Measurements from ENCODE around the gene PIGU.
"Not testable (repeated sequence)": the region's sequence is repeated elsewhere in the genome, so short reads cannot be mapped to it uniquely, and the experiment has no call there.

The PIGU gene

GRCh38 chr20:34618676-34619075, 58.2 kb downstream of the PIGU start:
- H3K4me3 ChIP-seq (ENCODE audit: low read depth, low read length), result no peak overlapping the region
- TF ChIP-seq CTCF (IDR thresholded peaks at IDR 0.05; ENCODE audit: low read depth, low read length), result no peak

GRCh38 chr20:34616913-34617312, 60.0 kb downstream of the PIGU start:
- H3K4me3 ChIP-seq (ENCODE audit: low read depth, low read length), result not testable (repeated sequence)

- TF ChIP-seq CTCF (IDR thresholded peaks at IDR 0.05; ENCODE audit: low read depth, low read length), result no peak
- H3K4me3 ChIP-seq (ENCODE audit: low read depth, low read length), result no peak overlapping the region
These were observed 61.4 kb downstream of the PIGU start for GRCh38 chr20:34615477-34615876.

- not testable (repeated sequence) for H3K4me3 ChIP-seq (ENCODE audit: low read depth, low read length)
These were observed 64.9 kb downstream of the PIGU start for GRCh38 chr20:34611976-34612375.

- no peak for TF ChIP-seq CTCF (IDR thresholded peaks at IDR 0.05; ENCODE audit: low read depth, low read length)
- H3K4me3 ChIP-seq (ENCODE audit: low read depth, low read length), result no peak overlapping the region
These were observed 69.8 kb downstream of the PIGU start for GRCh38 chr20:34607066-34607465.

GRCh38 chr20:34604980-34605788, 71.7 kb downstream of the PIGU start:
- TF ChIP-seq CTCF (IDR thresholded peaks at IDR 0.05; ENCODE audit: low read depth, low read length), result no peak
- no peak overlapping the region for H3K4me3 ChIP-seq (ENCODE audit: low read depth, low read length)

- no peak overlapping the region for H3K4me3 ChIP-seq (ENCODE audit: low read depth, low read length)
- TF ChIP-seq CTCF (IDR thresholded peaks at IDR 0.05; ENCODE audit: low read depth, low read length), result no peak
These were observed 75.8 kb downstream of the PIGU start for GRCh38 chr20:34600892-34601653.

GRCh38 chr20:34595377-34596184, 81.3 kb downstream of the PIGU start:
- no peak overlapping the region for H3K4me3 ChIP-seq (ENCODE audit: low read depth, low read length)
- no peak for TF ChIP-seq CTCF (IDR thresholded peaks at IDR 0.05; ENCODE audit: low read depth, low read length)

All from WI38 (cell line).